Measurements from ENCODE around the gene KRT84. TPM values are rescaled to one million over a fixed set of nuclear protein-coding genes. Genes with fewer than 3 reads are reported as not detected.

The KRT84 gene
- total RNA-seq, 2 donors from 2014 or later: not detected

DNA sequence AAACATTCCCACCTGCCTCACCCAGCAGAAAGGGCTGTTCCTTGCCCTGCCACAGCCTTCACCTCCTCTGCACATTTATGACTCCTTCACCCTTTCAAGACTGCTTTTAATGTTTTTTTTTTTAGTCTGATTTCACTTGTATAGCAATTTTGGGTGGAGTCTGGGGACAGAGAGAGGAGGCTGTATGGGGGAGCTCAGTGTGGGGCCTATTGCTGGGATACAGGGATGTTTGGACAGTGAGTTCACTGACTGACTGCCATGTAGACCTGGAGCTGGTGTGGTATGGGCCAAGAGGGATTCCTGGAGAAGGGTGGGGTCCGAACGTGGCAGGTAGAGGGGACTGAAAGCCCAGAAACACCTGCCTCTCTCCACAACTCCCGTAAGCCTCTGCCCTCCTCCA lies 16.2 kb downstream of the KRT84 start:
- WGBS: 82% methylated on average over 3 of the region's 3 CpGs
- Histone ChIP-seq H3K27ac (no peak overlapping the region), H3K27me3 (replicated peaks; ENCODE audit: insufficient read depth) (no peaks in the 10 kb centered on the region), H3K36me3 (no peaks in the 10 kb centered on the region), H3K4me1 (replicated peaks) (no peaks in the 10 kb centered on the region), H3K9me3 (no peaks in the 10 kb centered on the region), H3K4me3 (no peak overlapping the region)
- TF ChIP-seq POLR2A (IDR thresholded peaks at IDR 0.05) (no peak), POLR2AphosphoS5 (IDR thresholded peaks at IDR 0.05) (no peak)
- TF ChIP-seq, protein P1, sequence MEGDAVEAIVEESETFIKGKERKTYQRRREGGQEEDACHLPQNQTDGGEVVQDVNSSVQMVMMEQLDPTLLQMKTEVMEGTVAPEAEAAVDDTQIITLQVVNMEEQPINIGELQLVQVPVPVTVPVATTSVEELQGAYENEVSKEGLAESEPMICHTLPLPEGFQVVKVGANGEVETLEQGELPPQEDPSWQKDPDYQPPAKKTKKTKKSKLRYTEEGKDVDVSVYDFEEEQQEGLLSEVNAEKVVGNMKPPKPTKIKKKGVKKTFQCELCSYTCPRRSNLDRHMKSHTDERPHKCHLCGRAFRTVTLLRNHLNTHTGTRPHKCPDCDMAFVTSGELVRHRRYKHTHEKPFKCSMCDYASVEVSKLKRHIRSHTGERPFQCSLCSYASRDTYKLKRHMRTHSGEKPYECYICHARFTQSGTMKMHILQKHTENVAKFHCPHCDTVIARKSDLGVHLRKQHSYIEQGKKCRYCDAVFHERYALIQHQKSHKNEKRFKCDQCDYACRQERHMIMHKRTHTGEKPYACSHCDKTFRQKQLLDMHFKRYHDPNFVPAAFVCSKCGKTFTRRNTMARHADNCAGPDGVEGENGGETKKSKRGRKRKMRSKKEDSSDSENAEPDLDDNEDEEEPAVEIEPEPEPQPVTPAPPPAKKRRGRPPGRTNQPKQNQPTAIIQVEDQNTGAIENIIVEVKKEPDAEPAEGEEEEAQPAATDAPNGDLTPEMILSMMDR (IDR thresholded peaks at IDR 0.05): no peak
- no peak for DNase-seq (ENCODE audit: low spot score)
- intact Hi-C loops (cut with DNase I): no loop called here

DNA sequence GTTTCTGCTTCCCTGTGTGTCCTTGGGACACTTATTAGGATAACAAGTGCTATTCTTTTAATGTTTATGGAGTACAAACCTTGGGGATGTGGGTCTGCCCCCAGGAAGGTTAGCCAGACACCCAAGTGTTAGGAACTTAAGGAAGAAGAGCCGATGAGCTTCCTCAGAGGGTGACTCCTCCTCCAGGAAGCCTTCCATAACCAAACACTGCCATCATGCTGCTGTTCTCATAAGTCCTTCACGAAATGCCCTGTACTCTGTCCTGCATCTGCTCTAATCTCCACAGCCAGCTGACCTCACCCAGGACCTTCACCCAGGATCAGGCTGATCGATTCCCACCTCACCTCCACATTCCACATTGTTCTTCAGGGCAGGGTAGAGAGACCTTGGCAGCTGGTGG lies 16.9 kb downstream of the KRT84 start:
- Histone ChIP-seq H3K4me3 (no peak overlapping the region), H3K27me3 (replicated peaks; ENCODE audit: insufficient read depth) (no peaks in the 10 kb centered on the region), H3K27ac (no peak overlapping the region), H3K9me3 (no peaks in the 10 kb centered on the region), H3K36me3 (no peaks in the 10 kb centered on the region), H3K4me1 (replicated peaks) (no peaks in the 10 kb centered on the region)
- intact Hi-C loops (cut with DNase I): no loop called here
- TF ChIP-seq POLR2A (IDR thresholded peaks at IDR 0.05) (no peak), POLR2AphosphoS5 (IDR thresholded peaks at IDR 0.05) (no peak)
- TF ChIP-seq, protein P1 (IDR thresholded peaks at IDR 0.05): no peak
- DNase-seq (ENCODE audit: low spot score): no peak
- 74% methylated on average over 3 of the region's 3 CpGs for WGBS

DNA sequence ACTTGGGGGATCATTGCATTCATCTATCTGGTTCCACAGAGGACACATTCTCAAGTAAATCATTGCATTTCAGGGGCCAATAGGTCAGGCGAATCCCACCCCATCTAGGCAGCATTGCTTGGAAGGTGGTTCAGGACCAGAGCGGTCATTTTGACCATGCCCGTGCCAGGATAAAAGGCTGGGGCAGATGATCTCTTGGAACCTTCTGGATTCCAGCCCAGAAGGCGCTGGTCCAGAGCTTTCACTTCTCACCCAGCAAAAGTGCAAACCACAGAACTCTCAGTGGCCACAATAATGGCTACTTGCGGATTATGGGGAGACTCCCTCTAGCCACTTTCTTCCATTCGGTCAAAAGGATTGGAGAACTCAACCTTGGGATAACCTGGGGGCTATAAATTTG lies 17.6 kb downstream of the KRT84 start:
- TF ChIP-seq, protein P1 (IDR thresholded peaks at IDR 0.05): no peak
- TF ChIP-seq POLR2A (IDR thresholded peaks at IDR 0.05) (no peak), POLR2AphosphoS5 (IDR thresholded peaks at IDR 0.05) (no peak)
- Histone ChIP-seq H3K27ac (no peak overlapping the region), H3K27me3 (replicated peaks; ENCODE audit: insufficient read depth) (no peaks in the 10 kb centered on the region), H3K9me3 (no peaks in the 10 kb centered on the region), H3K4me3 (no peak overlapping the region), H3K4me1 (replicated peaks) (no peaks in the 10 kb centered on the region), H3K36me3 (no peaks in the 10 kb centered on the region)
- intact Hi-C loops (cut with DNase I): no loop called here
- 95% methylated on average over 6 of the region's 6 CpGs for WGBS
- DNase-seq (ENCODE audit: low spot score): no peak

DNA sequence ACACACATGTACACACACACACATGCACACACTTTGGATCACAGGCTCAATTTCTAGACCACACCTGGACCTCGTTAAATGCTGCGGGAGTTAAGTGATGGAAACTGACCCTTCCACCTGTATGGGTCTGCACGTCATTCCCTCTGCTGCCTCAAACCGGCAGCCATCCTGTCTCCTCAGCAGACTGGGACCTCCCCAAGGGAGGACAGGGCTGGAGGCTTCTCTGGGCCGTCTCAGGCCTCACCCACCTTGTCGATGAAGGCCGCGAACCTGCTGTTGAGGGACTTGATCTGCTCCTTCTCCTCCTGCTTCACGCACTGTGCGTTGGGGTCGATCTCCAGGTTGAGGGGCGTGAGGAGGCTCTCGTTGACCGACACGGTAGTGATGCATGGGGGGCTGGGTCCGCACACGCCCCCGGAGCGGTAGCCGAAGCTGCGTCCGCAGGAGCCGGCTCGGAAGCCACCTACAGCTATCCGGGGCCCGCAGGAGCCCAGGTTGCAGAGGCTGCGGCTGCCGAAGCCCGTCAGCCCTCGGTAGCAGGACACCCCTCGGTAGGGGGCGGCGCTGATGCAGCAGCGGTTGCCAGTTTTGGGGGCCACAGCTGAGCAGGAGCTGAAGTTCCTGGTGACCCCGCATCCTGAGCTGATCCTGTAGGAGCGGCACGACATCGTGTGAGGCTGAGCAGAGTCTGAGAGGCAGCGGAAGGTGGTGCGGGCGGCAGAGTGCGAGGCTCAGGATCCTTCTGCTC lies 18.5 kb downstream of the KRT84 start, which contains the start of gene KRT85:
Gene KRT85, minus strand, starts transcription at position 744 of the 748 bp plus-strand sequence. Its CDS starts 76 bp downstream, at position 668.
- 88% methylated on average over 42 of the region's 42 CpGs for WGBS
- TF ChIP-seq, protein P1 (IDR thresholded peaks at IDR 0.05): no peak
- TF ChIP-seq POLR2AphosphoS5 (IDR thresholded peaks at IDR 0.05) (no peak), POLR2A (IDR thresholded peaks at IDR 0.05) (no peak)
- Histone ChIP-seq H3K4me3 (no peak within 1 kb of the TSS), H3K27me3 (replicated peaks; ENCODE audit: insufficient read depth) (no peaks in the 10 kb centered on the region), H3K36me3 (no peaks in the 10 kb centered on the region), H3K27ac (no peak within 1 kb of the TSS), H3K4me1 (replicated peaks) (no peaks in the 10 kb centered on the region), H3K9me3 (no peaks in the 10 kb centered on the region)
- intact Hi-C loops (cut with DNase I): no loop called here
- DNase-seq (ENCODE audit: low spot score): no peak

DNA sequence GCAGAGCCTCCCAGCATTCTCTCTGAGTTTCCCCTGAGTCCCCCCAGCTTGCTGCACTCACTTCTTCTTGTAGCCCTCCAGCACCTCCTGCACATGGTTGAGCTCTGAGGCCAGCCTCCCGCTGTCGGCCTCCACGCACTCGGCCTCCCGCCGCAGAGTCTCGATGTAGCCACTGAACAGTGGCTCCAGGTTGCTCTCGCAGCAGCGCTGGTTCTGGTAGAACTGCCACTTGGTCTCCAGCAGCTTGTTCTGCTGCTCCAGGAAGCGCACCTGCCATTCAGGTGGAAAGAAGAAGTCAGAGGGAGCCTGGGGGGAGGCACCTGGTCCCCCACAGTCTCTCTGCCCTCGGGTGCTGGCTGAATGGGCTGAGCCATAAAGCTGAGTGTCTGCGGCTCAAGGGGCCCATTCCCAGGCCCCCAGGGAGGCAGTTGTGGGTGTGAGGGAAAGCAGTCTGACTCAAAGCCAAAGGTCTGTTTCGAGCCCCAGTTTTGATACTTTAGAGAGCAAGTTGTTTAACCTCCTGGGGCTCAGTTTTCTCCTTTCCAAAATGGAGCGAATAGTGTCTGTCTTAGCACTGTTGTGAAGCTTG lies 20.5 kb downstream of the KRT84 start:
- DNase-seq (ENCODE audit: low spot score): no peak
- 81% methylated on average over 14 of the region's 14 CpGs for WGBS
- Histone ChIP-seq H3K9me3 (no peaks in the 10 kb centered on the region), H3K4me1 (replicated peaks) (no peaks in the 10 kb centered on the region), H3K27ac (no peak overlapping the region), H3K27me3 (replicated peaks; ENCODE audit: insufficient read depth) (no peaks in the 10 kb centered on the region), H3K36me3 (no peaks in the 10 kb centered on the region), H3K4me3 (no peak overlapping the region)
- TF ChIP-seq, protein P1 (IDR thresholded peaks at IDR 0.05): no peak
- TF ChIP-seq POLR2A (IDR thresholded peaks at IDR 0.05) (no peak), POLR2AphosphoS5 (IDR thresholded peaks at IDR 0.05) (no peak)
- intact Hi-C loops (cut with DNase I): no loop called here
